Measurements from ENCODE around the gene ARHGEF25.
"Not testable (repeated sequence)": the region's sequence is repeated elsewhere in the genome, so short reads cannot be mapped to it uniquely, and the experiment has no call there.

Gene ARHGEF25

GRCh38 chr12:57609781-57610553, 1.3 kb upstream of the ARHGEF25 start:
- DNase-seq: no peak

GRCh38 chr12:57610554-57611107, 604 bp upstream of the ARHGEF25 start:
- DNase-seq: peak; percentile 77

GRCh38 chr12:57611827-57612710, 834 bp downstream of the ARHGEF25 start:
- no peak for DNase-seq

GRCh38 chr12:57612711-57613426, 1.6 kb downstream of the ARHGEF25 start:
- DNase-seq: no peak

GRCh38 chr12:57613427-57614109, 2.3 kb downstream of the ARHGEF25 start:
- no peak for DNase-seq

GRCh38 chr12:57614178-57614947, 3.1 kb downstream of the ARHGEF25 start:
- no peak for DNase-seq

- DNase-seq: no peak
Measured at GRCh38 chr12:57614948-57615500, 3.8 kb downstream of the ARHGEF25 start.

GRCh38 chr12:57615637-57616036, 4.4 kb downstream of the ARHGEF25 start:
- DNase-seq: no peak

- no peak for DNase-seq
Measured at GRCh38 chr12:57616383-57617101, 5.3 kb downstream of the ARHGEF25 start.

- no peak for DNase-seq
Measured at GRCh38 chr12:57617942-57618341, 6.7 kb downstream of the ARHGEF25 start.

- not testable (repeated sequence) for DNase-seq
Measured at GRCh38 chr12:57618431-57618830, 7.2 kb downstream of the ARHGEF25 start.

GRCh38 chr12:57618966-57619433, 7.8 kb downstream of the ARHGEF25 start:
- no peak for DNase-seq

GRCh38 chr12:57619434-57620244, 8.4 kb downstream of the ARHGEF25 start:
- DNase-seq: no peak

- DNase-seq: no peak
Measured at GRCh38 chr12:57620245-57620935, 9.2 kb downstream of the ARHGEF25 start.

GRCh38 chr12:57620936-57621496, 9.8 kb downstream of the ARHGEF25 start:
- no peak for DNase-seq

- peak; percentile 72 for DNase-seq
Measured at GRCh38 chr12:57621497-57622292, 10.5 kb downstream of the ARHGEF25 start.
